Activated CD4-positive, alpha-beta memory T cell treated with anti-CD3 and anti-CD28 coated beads for 36 hours (primary cell): ENCODE results near the gene SEMA3F. TPM values are rescaled to one million over a fixed set of nuclear protein-coding genes. Genes with fewer than 3 reads are reported as not detected.
"Not testable (repeated sequence)": the region's sequence is repeated elsewhere in the genome, so short reads cannot be mapped to it uniquely, and the experiment has no call there.

Source experiments
- CTCF ChIA-PET: fragments of 350-600 bp; sonication (Branson Sonifier 250); formaldehyde crosslinking; loops from one replicate; lab custom pipeline; 2021; ENCODE audit warnings: antibody characterized with exemption, inconsistent platforms; lab: Charles Lee
- POLR2A ChIA-PET: fragments of 350-600 bp; sonication (Branson Sonifier 250); formaldehyde crosslinking; loops from one replicate; lab custom pipeline; 2021; ENCODE audit warnings: antibody characterized with exemption; lab: Charles Lee
- DNase-seq: peaks from one replicate; pipeline ENCODE4 v3.0.0-alpha.2; 2020
- H3K27ac Mint-ChIP-seq: one replicate; pipeline ENCODE4 v1.8.0; 2021; ENCODE audit warnings: mixed read lengths
- H3K27me3 Mint-ChIP-seq: one replicate; pipeline ENCODE4 v1.8.0; 2021; ENCODE audit warnings: mixed read lengths
- H3K36me3 Mint-ChIP-seq: one replicate; pipeline ENCODE4 v1.8.0; 2021; ENCODE audit warnings: mixed read lengths
- H3K4me1 Mint-ChIP-seq: one replicate; pipeline ENCODE4 v1.8.0; 2021; ENCODE audit warnings: low read depth, mixed read lengths
- H3K4me3 Mint-ChIP-seq: one replicate; pipeline ENCODE4 v1.8.0; 2021; ENCODE audit warnings: mild to moderate bottlenecking, mixed read lengths
- H3K9me3 Mint-ChIP-seq: one replicate; pipeline ENCODE4 v1.8.0; 2021; ENCODE audit warnings: mixed read lengths
- intact Hi-C: fragments of 100-400 bp; cut with micrococcal nuclease; formaldehyde crosslinking; loops from one replicate; pipeline ENCODE4 v1.15.1; 2023
- total RNA-seq, 2 experiments: library from RNA; stranded (reverse); gene quantifications; one replicate each; pipeline ENCODE4 v1.2.3, GENCODE V29; 2021

SEMA3F gene
- total RNA-seq, 2 experiments from 2014 or later = 0.17 to 0.19 TPM

DNA sequence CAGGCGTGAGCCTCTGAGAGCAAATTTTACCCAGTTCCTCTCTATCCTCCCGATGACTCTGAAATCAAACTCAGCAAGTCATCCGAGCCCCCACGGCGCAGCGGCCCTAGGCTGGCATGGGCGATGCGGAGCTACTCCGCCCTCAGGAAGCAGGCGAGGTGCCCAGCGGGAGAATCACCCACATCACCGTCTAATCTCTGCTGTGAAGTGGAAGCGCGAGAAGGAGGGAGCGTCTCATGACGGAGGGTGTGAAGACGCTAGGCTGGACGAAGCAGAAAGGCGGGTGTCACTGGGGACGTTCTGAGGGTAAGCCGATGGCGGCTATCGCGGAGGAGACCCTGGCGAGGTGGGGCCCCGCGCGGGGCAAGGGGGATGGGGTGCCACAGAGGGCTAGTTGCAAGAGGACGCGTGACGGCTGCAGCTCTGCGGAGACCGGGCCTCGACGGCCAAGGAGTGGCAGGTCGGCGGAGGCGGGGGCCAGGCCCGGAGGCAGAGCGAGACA is 71.8 kb downstream of the SEMA3F start:
- ChIA-PET CTCF (interaction anchor here (0.6 to 14.8 kb wide), 24 partner anchors 10 to 673 kb away, joined by 3 to 307 read pairs (median 6); partner anchors contain the start of genes BSN, GNAI2, GNAT1 and HYAL3), POLR2A (interaction anchor here (0.9 to 2.8 kb wide), 5 partner anchors 10 to 110 kb away, joined by 3 to 18 read pairs (median 8); partner anchors contain the start of gene GNAI2)
- Mint-ChIP-seq H3K36me3 (no peaks in the 10 kb centered on the region), H3K27me3 (no peaks in the 10 kb centered on the region), H3K4me1 (peaks cover 17% of the 10 kb centered on the region), H3K9me3 (no peaks in the 10 kb centered on the region), H3K4me3 (peak overlapping the region; percentile 81), H3K27ac (peak overlapping the region; percentile 76)
- intact Hi-C loops = loop anchor here (1.0 kb wide), 6 partner anchors 8 to 106 kb away; no protein-coding TSS in a partner anchor
- peak; percentile 66 for DNase-seq

DNA sequence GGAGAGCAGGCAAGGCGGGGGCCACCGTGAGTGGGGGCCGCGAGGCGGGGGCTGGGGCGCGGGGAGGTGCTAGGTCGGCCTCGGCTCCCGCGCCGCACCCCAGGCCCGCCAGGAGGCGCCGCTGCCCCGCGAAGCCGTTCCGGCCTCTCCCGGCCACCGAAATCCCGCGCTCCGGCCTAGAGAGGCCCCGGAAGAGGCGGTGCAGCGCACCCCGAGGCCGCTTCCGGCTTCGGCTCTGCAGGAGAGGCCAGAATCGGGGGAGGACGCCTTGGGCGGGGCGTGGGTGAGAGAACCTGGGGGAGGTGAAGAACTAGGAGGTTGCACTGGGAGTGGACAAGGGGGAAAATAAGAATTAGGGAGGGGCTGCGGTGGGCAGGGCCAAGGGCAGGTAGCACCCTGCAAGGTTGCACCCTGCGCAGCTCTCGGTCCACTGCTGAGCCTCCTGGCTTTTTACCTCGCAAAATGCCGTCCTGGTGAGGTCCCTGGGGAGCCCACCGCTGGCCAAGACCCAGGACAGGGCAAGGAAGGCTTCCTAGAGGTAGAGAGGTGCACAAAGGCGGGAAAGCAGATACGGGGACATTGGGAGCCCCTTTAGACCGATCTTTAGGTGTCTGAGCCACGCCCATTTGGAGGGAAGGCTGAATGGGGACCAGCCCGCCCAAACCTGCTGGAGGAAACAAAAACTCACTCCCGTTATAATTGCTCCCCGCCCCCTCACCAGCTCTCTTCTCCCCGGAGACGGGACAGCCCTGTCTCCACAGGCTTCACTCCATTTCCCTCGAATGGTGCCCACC is 72.5 kb downstream of the SEMA3F start:
- ChIA-PET CTCF (interaction anchor here (0.7 to 14.8 kb wide), 16 partner anchors 9 to 107 kb away, joined by 3 to 307 read pairs (median 18); partner anchors contain the start of genes GNAI2, GNAT1, HYAL3 and IFRD2), POLR2A (interaction anchor here (0.9 to 2.8 kb wide), 6 partner anchors 9 to 64 kb away, joined by 3 to 18 read pairs (median 8); partner anchors contain the start of genes GNAI2 and IFRD2)
- no peaks in the 10 kb centered on the region for H3K9me3 Mint-ChIP-seq
- intact Hi-C loops = loop anchor here (1.0 kb wide), 4 partner anchors 8 to 46 kb away; no protein-coding TSS in a partner anchor
- peak overlapping the region; percentile 94 for H3K4me3 Mint-ChIP-seq
- no peaks in the 10 kb centered on the region for H3K36me3 Mint-ChIP-seq
- H3K4me1 Mint-ChIP-seq = peaks cover 17% of the 10 kb centered on the region
- DNase-seq = peak; percentile 94
- H3K27me3 Mint-ChIP-seq = no peaks in the 10 kb centered on the region
- peak overlapping the region; percentile 90 for H3K27ac Mint-ChIP-seq

DNA sequence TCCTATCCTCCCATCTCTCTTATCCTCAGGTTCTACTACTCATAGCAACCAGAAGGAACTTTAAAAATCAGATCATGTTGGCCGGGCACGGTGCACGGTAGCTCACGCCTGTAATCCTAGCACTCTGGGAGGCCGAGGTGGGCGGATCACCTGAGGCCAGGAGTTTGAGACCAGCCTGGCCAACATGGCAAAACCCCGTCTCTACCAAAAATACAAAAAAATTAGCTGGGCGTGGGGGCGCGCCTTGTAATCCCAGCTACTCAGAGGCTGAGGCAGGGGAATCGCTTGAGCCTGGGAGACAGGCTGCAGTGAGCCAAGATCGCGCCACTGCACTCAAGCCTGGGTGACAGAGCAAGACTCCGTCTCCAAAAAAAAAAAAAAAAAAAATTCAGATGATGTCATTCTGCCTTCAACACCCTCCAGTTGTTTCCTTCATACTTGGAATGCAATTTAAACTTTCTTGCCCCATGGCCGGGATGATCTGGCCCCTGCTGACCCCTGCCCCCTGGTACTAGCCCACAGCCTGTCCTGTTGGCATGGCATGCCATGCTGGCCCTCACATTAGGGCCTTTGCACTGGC is 73.2 kb downstream of the SEMA3F start:
- CTCF ChIA-PET = interaction anchor here (1.7 to 14.8 kb wide), 7 partner anchors 9 to 45 kb away, joined by 4 to 307 read pairs (median 45); partner anchors contain the start of genes GNAI2 and GNAT1
- Mint-ChIP-seq H3K4me3 (peak overlapping the region; percentile 94), H3K4me1 (peaks cover 17% of the 10 kb centered on the region), H3K27ac (peak overlapping the region; percentile 90)
- intact Hi-C loops, H3K9me3 Mint-ChIP-seq, DNase-seq, H3K27me3 Mint-ChIP-seq, H3K36me3 Mint-ChIP-seq: not testable (repeated sequence)
- POLR2A ChIA-PET = interaction anchor here (0.9 to 2.8 kb wide), 5 partner anchors 9 to 63 kb away, joined by 4 to 18 read pairs (median 8); partner anchors contain the start of genes GNAI2 and IFRD2

DNA sequence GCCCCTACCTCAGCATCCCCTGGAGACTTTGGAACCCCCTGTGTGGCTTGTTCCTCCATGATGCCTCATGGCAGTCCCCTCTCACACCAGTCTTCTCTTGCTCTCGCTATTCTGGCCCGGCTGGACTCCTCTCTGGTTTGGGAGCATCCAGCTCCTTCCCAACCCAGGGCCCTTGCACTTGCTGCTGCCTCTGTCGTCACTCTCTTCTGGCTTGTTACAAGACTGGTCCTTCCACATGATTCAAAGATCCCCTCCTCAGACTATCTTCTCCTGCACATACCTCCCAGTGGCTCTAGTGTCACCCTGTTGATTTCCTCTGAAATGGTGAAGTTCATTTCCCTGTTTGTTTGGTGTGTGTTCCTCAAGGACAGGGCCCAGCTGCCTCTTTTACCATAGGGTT is 74.4 kb downstream of the SEMA3F start:
- Mint-ChIP-seq H3K4me3 (no peak overlapping the region), H3K9me3 (no peaks in the 10 kb centered on the region), H3K27me3 (no peaks in the 10 kb centered on the region), H3K36me3 (no peaks in the 10 kb centered on the region), H3K4me1 (peaks cover 17% of the 10 kb centered on the region), H3K27ac (no peak overlapping the region)
- intact Hi-C loops = no loop called here
- POLR2A ChIA-PET = interaction anchor here (0.8 to 1.0 kb wide), 2 partner anchors 49 to 108 kb away, joined by 3 read pairs; no protein-coding TSS in a partner anchor
- DNase-seq = no peak
- CTCF ChIA-PET = interaction anchor here (1.7 to 14.8 kb wide), 7 partner anchors 8 to 44 kb away, joined by 4 to 307 read pairs (median 45); partner anchors contain the start of genes GNAI2 and GNAT1

DNA sequence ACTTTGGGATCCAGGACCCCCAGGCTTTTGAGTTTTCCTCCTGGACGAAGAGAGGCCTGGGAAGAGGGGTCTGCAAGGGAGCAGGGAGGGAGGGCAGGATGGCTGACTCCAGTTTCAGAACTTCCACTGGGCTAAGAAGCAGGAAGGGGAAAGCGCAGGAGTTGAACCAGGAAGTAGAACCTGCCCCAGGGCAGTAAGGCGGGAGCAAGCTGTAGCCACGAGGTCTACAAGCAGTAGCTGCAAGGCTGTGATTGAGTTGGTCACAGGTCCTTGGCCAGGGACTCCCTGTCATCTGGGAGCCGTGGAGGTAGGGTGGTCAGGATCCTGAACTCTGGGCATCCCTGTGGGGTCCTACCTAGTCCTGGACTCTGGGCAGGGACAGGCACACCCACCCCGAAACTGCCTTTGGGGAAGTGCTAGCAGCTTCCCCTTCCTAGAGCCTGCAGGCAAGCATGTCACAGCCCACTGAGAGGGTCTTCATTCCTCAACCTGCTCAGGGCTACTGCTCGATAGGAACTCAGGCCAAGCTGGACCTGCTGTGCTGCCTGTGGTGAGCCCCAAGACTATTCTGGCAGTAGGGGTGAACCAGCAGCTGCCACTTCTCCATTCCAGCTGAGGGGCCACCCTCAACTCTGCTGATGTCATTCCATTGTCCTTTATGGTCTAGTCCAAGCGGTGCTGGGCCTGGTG is 75.1 kb downstream of the SEMA3F start:
- intact Hi-C loops = no loop called here
- H3K9me3 Mint-ChIP-seq = no peaks in the 10 kb centered on the region
- H3K36me3 Mint-ChIP-seq = no peaks in the 10 kb centered on the region
- DNase-seq = no peak
- H3K27ac Mint-ChIP-seq = no peak overlapping the region
- H3K4me1 Mint-ChIP-seq = peaks cover 19% of the 10 kb centered on the region
- H3K27me3 Mint-ChIP-seq = no peaks in the 10 kb centered on the region
- no peak overlapping the region for H3K4me3 Mint-ChIP-seq
- POLR2A ChIA-PET = interaction anchor here (0.8 kb wide), 1 partner anchor 107 kb away, joined by 3 read pairs; no protein-coding TSS in a partner anchor
- CTCF ChIA-PET = interaction anchor here (1.1 to 14.8 kb wide), 4 partner anchors 14 to 38 kb away, joined by 3 to 307 read pairs (median 50); no protein-coding TSS in a partner anchor

DNA sequence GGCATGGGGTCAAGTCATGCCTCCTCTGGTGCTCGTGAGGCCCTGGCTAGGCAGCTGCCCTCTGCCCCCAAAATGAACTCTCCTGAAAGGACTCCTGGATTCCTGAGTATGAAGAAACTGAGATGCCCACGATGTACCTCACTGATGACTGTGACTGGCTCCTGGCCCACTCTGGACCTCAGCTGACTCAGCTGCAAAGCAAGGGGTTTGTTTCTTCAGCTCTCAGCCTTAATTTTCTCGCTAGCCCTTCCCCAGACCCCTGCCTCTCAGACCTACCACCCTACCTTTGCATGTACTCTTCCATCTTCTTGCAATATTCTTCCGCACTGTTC is 75.6 kb downstream of the SEMA3F start:
- CTCF ChIA-PET = interaction anchor here (1.1 to 14.8 kb wide), 4 partner anchors 13 to 39 kb away, joined by 3 to 307 read pairs (median 50); no protein-coding TSS in a partner anchor
- intact Hi-C loops = no loop called here
- H3K27ac Mint-ChIP-seq = no peak overlapping the region
- no peak for DNase-seq
- POLR2A ChIA-PET = no interaction called here
- H3K27me3 Mint-ChIP-seq = no peaks in the 10 kb centered on the region
- no peaks in the 10 kb centered on the region for H3K36me3 Mint-ChIP-seq
- H3K9me3 Mint-ChIP-seq = no peaks in the 10 kb centered on the region
- H3K4me1 Mint-ChIP-seq = peaks cover 22% of the 10 kb centered on the region
- no peak overlapping the region for H3K4me3 Mint-ChIP-seq

DNA sequence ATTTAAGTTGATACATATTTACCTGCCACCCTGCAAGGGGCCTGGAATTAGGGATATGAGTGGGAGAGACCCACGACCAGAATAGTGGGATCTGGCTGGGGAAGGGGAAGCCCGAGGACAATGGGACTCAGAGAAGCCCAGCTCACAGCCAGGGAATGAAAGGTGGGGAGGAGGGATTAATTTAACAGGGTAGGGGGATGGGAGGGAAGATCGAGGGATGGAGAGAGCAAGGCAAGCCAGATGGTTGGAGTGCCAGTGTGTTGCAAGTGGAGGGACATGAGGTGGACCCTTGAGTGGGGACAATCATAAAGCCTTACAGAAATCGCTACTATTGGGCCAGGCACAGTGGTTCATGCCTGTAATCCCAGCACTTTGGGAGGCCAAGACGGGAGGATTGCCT is 76.5 kb downstream of the SEMA3F start:
- no peak for DNase-seq
- peaks cover 18% of the 10 kb centered on the region for H3K4me1 Mint-ChIP-seq
- ChIA-PET POLR2A (no interaction called here), CTCF (interaction anchor here (1.1 to 14.8 kb wide), 4 partner anchors 13 to 40 kb away, joined by 3 to 307 read pairs (median 50); no protein-coding TSS in a partner anchor)
- peaks cover 2% of the 10 kb centered on the region for H3K36me3 Mint-ChIP-seq
- H3K4me3 Mint-ChIP-seq = no peak overlapping the region
- intact Hi-C loops = no loop called here
- H3K27me3 Mint-ChIP-seq = no peaks in the 10 kb centered on the region
- no peaks in the 10 kb centered on the region for H3K9me3 Mint-ChIP-seq
- H3K27ac Mint-ChIP-seq = no peak overlapping the region

DNA sequence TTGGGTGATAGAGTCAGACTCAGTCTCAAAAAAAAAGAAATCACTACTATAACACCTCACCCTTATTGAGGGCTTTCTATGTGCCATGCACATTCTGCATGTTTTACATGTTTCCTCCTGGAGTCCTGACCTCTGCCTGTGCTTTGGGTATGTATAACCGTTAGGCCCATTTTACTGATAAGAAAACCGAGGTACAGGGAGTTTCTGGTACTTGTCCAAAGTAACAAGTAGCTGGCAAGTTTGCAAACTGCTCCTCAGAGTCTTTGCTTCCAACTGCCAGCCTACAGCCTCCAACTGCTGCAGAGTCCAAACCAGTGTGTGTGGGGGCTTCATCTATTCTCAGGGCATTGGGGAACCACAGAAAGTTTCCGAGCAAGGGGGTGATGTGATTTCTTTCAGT is 77.2 kb downstream of the SEMA3F start:
- POLR2A ChIA-PET = no interaction called here
- no peaks in the 10 kb centered on the region for H3K27me3 Mint-ChIP-seq

DNA sequence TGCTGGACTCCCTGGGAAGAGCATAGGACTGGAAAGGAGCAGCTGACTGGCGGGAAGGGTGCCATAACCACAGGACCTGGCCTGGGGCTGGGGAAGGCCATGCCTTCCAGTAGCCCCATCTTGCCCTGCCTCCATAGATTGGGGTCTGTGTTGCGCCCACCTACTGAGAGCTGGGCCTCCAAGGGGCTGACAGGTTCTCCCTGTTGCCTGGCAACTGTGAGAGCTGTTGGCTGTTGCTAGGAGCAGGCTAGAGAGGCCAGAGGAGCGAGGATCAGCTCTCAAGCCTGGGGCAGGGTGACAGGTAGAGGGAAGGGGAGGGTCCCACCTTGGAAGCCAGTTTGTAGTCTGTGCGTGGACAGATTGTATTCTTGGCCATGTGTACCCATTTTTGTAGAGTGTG is 78.1 kb downstream of the SEMA3F start:
- Mint-ChIP-seq H3K27ac (no peak overlapping the region), H3K36me3 (peaks cover 17% of the 10 kb centered on the region), H3K27me3 (no peaks in the 10 kb centered on the region), H3K9me3 (no peaks in the 10 kb centered on the region), H3K4me1 (peaks cover 11% of the 10 kb centered on the region), H3K4me3 (no peak overlapping the region)
- ChIA-PET CTCF (interaction anchor here (2.5 to 14.8 kb wide), 3 partner anchors 11 to 39 kb away, joined by 6 to 307 read pairs (median 96); no protein-coding TSS in a partner anchor), POLR2A (interaction anchor here (1.2 kb wide), 1 partner anchor 14 kb away, joined by 5 read pairs; no protein-coding TSS in a partner anchor)
- no peak for DNase-seq
- intact Hi-C loops = no loop called here

More for the DNA sequence above, 77.2 kb downstream of the SEMA3F start:
- intact Hi-C loops = no loop called here
- peaks cover 9% of the 10 kb centered on the region for H3K36me3 Mint-ChIP-seq
- no peak for DNase-seq
- H3K27ac Mint-ChIP-seq = peak overlapping the region; percentile 2
- no peaks in the 10 kb centered on the region for H3K9me3 Mint-ChIP-seq
- peaks cover 14% of the 10 kb centered on the region for H3K4me1 Mint-ChIP-seq
- CTCF ChIA-PET = interaction anchor here (0.6 to 14.8 kb wide), 3 partner anchors 12 to 431 kb away, joined by 3 to 307 read pairs (median 96); no protein-coding TSS in a partner anchor
- no peak overlapping the region for H3K4me3 Mint-ChIP-seq

DNA sequence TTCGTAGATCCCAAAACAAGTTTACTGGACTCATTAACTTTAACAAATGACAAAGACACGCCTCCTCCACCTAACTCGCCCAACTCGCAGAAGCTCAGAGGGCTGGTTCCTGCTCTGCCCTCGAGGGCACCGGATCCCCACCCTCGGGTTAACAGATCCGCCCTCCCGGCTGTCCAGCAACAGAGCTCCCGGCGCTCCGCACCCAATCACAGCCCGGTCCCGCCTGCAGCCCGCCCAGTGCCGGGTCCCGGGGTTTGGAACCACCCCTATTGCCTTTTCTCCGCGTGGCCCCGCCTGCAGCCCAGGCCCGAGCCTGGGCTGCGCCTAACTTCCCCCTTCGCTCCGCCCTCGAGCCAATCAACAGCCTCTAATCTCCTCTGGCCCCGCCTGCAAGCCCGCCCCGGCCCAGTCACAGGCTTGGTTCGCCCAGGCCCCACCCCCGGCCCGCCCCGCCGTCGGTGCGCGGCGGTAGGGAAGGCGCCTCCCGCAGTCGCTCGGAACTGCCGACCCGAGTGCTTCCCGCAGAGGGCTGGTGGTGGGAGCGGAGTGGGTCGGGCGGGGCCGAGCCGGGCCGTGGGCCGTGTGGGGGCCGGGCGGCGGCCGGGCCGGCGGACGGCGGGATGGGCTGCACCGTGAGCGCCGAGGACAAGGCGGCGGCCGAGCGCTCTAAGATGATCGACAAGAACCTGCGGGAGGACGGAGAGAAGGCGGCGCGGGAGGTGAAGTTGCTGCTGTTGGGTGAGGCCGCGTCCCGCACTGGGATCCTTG is 80.8 kb downstream of the SEMA3F start, which contains the start of gene GNAI2:
Gene GNAI2, plus strand, starts transcription at position 489 of the 768 bp plus-strand sequence. Its CDS starts 132 bp downstream, at position 621.
- H3K27me3 Mint-ChIP-seq = no peaks in the 10 kb centered on the region
- peak; percentile 100 for DNase-seq
- ChIA-PET CTCF (interaction anchor here (0.5 to 14.8 kb wide), 7 partner anchors 8 to 86 kb away, joined by 3 to 307 read pairs (median 7); no protein-coding TSS in a partner anchor), POLR2A (interaction anchor here (0.7 to 3.5 kb wide), 10 partner anchors 9 to 331 kb away, joined by 3 to 17 read pairs (median 4); partner anchors contain the start of genes HYAL3 and NAA80)
- H3K36me3 Mint-ChIP-seq = peaks cover 17% of the 10 kb centered on the region
- intact Hi-C loops = loop anchor here (1.0 to 5.0 kb wide), 3 partner anchors 9 to 366 kb away; no protein-coding TSS in a partner anchor
- H3K4me1 Mint-ChIP-seq = peaks cover 30% of the 10 kb centered on the region
- H3K9me3 Mint-ChIP-seq = no peaks in the 10 kb centered on the region
- peak within 1 kb of the TSS; percentile 94 for H3K27ac Mint-ChIP-seq
- peak within 1 kb of the TSS; percentile 91 for H3K4me3 Mint-ChIP-seq
